B cell (primary cell): Measurements from ENCODE around the gene MDK. TPM values are rescaled to one million over a fixed set of nuclear protein-coding genes. Genes with fewer than 3 reads are reported as not detected.

ENCODE experiments used
- ATAC-seq: fragments of 200-7000 bp; cut with Tn5 transposase; one replicate; pipeline ENCODE4 v1.10.0; 2021; ENCODE audit warnings: low read depth, mild to moderate bottlenecking, moderate number of reproducible peaks, moderate library complexity
- CTCF ChIA-PET: fragments of 350-600 bp; sonication (Branson Sonifier 250); formaldehyde crosslinking; loops from one replicate; lab custom pipeline; 2021; ENCODE audit warnings: antibody characterized with exemption, inconsistent platforms; lab: Charles Lee
- POLR2A ChIA-PET: fragments of 350-600 bp; sonication (Branson Sonifier 250); formaldehyde crosslinking; loops from one replicate; lab custom pipeline; 2021; ENCODE audit warnings: antibody characterized with exemption; lab: Charles Lee
- DNase-seq: peaks from one replicate; pipeline ENCODE4 v3.0.0; 2013
- H2AFZ ChIP-seq: 2 replicates; pipeline ENCODE4 v1.6.1; 2012; ENCODE audit warnings: mild to moderate bottlenecking, low read depth, low read length; ENCODE audit not compliant: insufficient read depth, poor library complexity, severe bottlenecking
- H3K27ac ChIP-seq, 2 donors: 1 replicate in 1 of 2; 2 replicates in 1 of 2; pipeline ENCODE4 v1.5.1; 2012 to 2013; ENCODE audit warnings: low read length in 2 of 2, mild to moderate bottlenecking in 2 of 2, moderate library complexity in 1 of 2
- H3K27me3 ChIP-seq, 4 experiments: fragments of 200-600 bp in 1 of 4; sonication (generic) in 1 of 4; replicated peaks in 1 of 4; 1 replicate in 2 of 4; 2 replicates in 2 of 4; pipeline versions ENCODE4 v1.6.1 to v1.7.0; 2013 to 2016; ENCODE audit warnings: low read length in 3 of 4, mild to moderate bottlenecking in 2 of 4, mixed read lengths in 1 of 4, moderate library complexity in 1 of 4; ENCODE audit not compliant: insufficient read depth in 4 of 4, control insufficient read depth in 3 of 4; ENCODE audit errors: control extremely low read depth in 1 of 4
- H3K36me3 ChIP-seq, 2 experiments: replicated peaks in 1 of 2; 1 replicate in 1 of 2; 2 replicates in 1 of 2; pipeline versions ENCODE4 v1.6.1 to v1.7.1; 2013; ENCODE audit warnings: low read length in 1 of 2; ENCODE audit not compliant: insufficient read depth in 2 of 2, control insufficient read depth in 1 of 2; ENCODE audit errors: control extremely low read depth in 1 of 2, extremely low read depth in 1 of 2
- H3K4me1 ChIP-seq, 2 donors: fragments of 200-600 bp in 1 of 2; sonication (generic) in 1 of 2; 1 replicate in 1 of 2; 2 replicates in 1 of 2; pipeline versions ENCODE4 v1.5.1 to v1.6.1; 2013 to 2017; ENCODE audit warnings: low read length in 2 of 2; ENCODE audit not compliant: control insufficient read depth in 2 of 2, insufficient read depth in 2 of 2
- H3K4me2 ChIP-seq: replicated peaks from 2 replicates; pipeline ENCODE3; 2012; ENCODE audit warnings: mild to moderate bottlenecking, low read depth, low read length; ENCODE audit not compliant: poor library complexity, severe bottlenecking
- H3K4me3 ChIP-seq, 5 experiments: fragments of 200-600 bp in 1 of 5; sonication (generic) in 1 of 5; 1 replicate in 3 of 5; 2 replicates in 2 of 5; pipeline versions ENCODE4 v1.5.1 to v1.7.0; 2011 to 2016; ENCODE audit warnings: low read length in 4 of 5, mild to moderate bottlenecking in 4 of 5, low read depth in 2 of 5, control low read depth in 1 of 5, moderate library complexity in 1 of 5; ENCODE audit not compliant: insufficient read depth in 1 of 5; ENCODE audit errors: control extremely low read depth in 1 of 5, extremely low read depth in 1 of 5
- H3K79me2 ChIP-seq: fragments of 200-600 bp; sonication (generic); one replicate; pipeline ENCODE4 v1.6.0; 2016; ENCODE audit warnings: low read length; ENCODE audit not compliant: control insufficient read depth, insufficient read depth
- H3K9ac ChIP-seq: fragments of 200-600 bp; sonication (generic); 2 replicates; pipeline ENCODE4 v1.6.1; 2017; ENCODE audit warnings: mild to moderate bottlenecking, low read length, moderate library complexity
- H3K9me3 ChIP-seq, 3 donors: one replicate each; pipeline versions ENCODE4 v1.6.1 to v1.7.1; 2013; ENCODE audit warnings: low read length in 2 of 3; ENCODE audit not compliant: control insufficient read depth in 2 of 3, insufficient read depth in 1 of 3; ENCODE audit errors: control extremely low read depth in 1 of 3
- H4K20me1 ChIP-seq: 2 replicates; pipeline ENCODE4 v1.6.0; 2012; ENCODE audit warnings: mild to moderate bottlenecking, low read length; ENCODE audit not compliant: insufficient read depth, control insufficient read depth, poor library complexity, severe bottlenecking
- H3K27ac Mint-ChIP-seq: one replicate; pipeline ENCODE4 v1.8.0; 2021; ENCODE audit warnings: mixed read lengths
- H3K27me3 Mint-ChIP-seq: one replicate; pipeline ENCODE4 v1.8.0; 2021; ENCODE audit warnings: mixed read lengths
- H3K4me1 Mint-ChIP-seq: one replicate; pipeline ENCODE4 v1.8.0; 2021; ENCODE audit warnings: mixed read lengths
- H3K4me3 Mint-ChIP-seq: one replicate; pipeline ENCODE4 v1.8.0; 2021; ENCODE audit warnings: mixed read lengths
- H3K9me3 Mint-ChIP-seq: one replicate; pipeline ENCODE4 v1.8.0; 2022; ENCODE audit warnings: mixed read lengths; ENCODE audit not compliant: insufficient read depth
- EZH2 ChIP-seq: IDR thresholded peaks from 2 replicates; pipeline ENCODE4 v1.6.1; 2012; ENCODE audit warnings: borderline replicate concordance, low read depth, mild to moderate bottlenecking, moderate library complexity, low read length; ENCODE audit not compliant: insufficient read depth, poor library complexity, severe bottlenecking
- WGBS: methylation state at CpG from one replicate; pipeline ENCODE4 v1.1.5; 2013; ENCODE audit warnings: missing lambda C conversion rate; ENCODE audit not compliant: insufficient coverage; 5-methylcytosine and 5-hydroxymethylcytosine counted together
- intact Hi-C: fragments of 100-400 bp; cut with micrococcal nuclease; formaldehyde crosslinking; loops from one replicate; pipeline ENCODE4 v1.10.0; 2022
- polyA plus RNA-seq: library from polyadenylated mRNA; depleted of rRNA; stranded (reverse); fragments of >200 nt; gene quantifications from 2 replicates; pipeline ENCODE4 v1.2.3, GENCODE V29; 2012
- total RNA-seq, 2 donors: library from RNA; stranded (reverse); fragments of 120-200 nt in 1 of 2; gene quantifications; 1 replicate in 1 of 2; 2 replicates in 1 of 2; pipeline versions ENCODE4 v1.2.3 to v1.2.4, GENCODE V29; 2013 to 2022
- TF ChIP-seq, protein P1 (sequence below): fragments of 200-600 bp; IDR thresholded peaks from one replicate; pipeline ENCODE4 v1.8.0; 2022; ENCODE audit warnings: antibody characterized with exemption, mild to moderate bottlenecking

MDK gene
- total and polyA plus RNA-seq, 2 donors (not counting 1 experiment from before 2014, with no cell fraction given): 1.5 to 2.6 TPM

DNA sequence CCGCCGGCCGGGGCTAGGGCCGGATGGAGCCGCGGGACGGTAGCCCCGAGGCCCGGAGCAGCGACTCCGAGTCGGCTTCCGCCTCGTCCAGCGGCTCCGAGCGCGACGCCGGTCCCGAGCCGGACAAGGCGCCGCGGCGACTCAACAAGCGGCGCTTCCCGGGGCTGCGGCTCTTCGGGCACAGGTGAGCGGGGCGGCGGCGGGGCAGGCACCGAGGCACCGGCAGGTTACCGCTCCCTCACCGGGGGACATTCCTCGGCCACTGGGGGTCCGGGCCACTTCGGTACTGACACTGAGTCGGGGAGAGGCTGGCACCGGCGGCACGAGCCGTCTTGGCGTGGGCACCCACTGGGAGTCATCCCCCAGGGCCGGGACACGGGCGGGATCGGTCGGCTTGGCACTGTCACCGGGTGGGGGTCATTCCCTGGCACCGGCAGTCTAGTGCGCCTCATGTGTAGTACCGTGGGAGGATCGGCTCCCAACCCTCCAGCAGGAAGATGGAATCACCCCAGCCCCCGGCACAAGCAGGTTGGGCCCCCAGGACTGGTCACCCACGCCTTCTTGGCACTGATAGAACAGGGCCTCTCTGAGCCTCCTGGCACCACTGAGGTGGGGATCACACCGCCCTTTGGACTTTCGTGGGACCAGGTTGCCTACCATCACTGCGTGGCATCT is 33.7 kb upstream of the MDK start:
- H2AFZ ChIP-seq: peak overlapping the region; percentile 72
- no peaks in the 10 kb centered on the region for H3K27me3 Mint-ChIP-seq
- POLR2A ChIA-PET: interaction anchor here (0.5 kb wide), 1 partner anchor 227 kb away, joined by 4 read pairs; no protein-coding TSS in a partner anchor

More for the DNA sequence above, 33.7 kb upstream of the MDK start:
- H3K9me3 ChIP-seq: no peaks in the 10 kb centered on the region
- intact Hi-C loops: loop anchor here (1.0 to 5.0 kb wide), 6 partner anchors 20 to 543 kb away; partner anchors contain the start of genes ATG13, HARBI1, MDK and PEX16
- peaks cover 55% of the 10 kb centered on the region for H3K4me1 Mint-ChIP-seq
- peaks cover 0 to under 1% of the 10 kb centered on the region in 2 experiments for H3K36me3 ChIP-seq
- no peaks in the 10 kb centered on the region for H3K9me3 Mint-ChIP-seq
- WGBS: 4% methylated on average over 61 of the region's 63 CpGs
- H3K27ac ChIP-seq: peak overlapping the region in 1 of 2 donors; percentile 64
- H3K4me2 ChIP-seq: peak overlapping the region; percentile 97
- H3K4me3 Mint-ChIP-seq: peak overlapping the region; percentile 85
- ATAC-seq: no peak
- peaks cover 0 to 5% (median 0%) of the 10 kb centered on the region in 4 experiments for H3K27me3 ChIP-seq
- peaks cover 43% of the 10 kb centered on the region for H4K20me1 ChIP-seq
- peaks cover 38 to 51% of the 10 kb centered on the region in 2 donors for H3K4me1 ChIP-seq
- TF ChIP-seq EZH2: no peak
- TF ChIP-seq, protein P1, sequence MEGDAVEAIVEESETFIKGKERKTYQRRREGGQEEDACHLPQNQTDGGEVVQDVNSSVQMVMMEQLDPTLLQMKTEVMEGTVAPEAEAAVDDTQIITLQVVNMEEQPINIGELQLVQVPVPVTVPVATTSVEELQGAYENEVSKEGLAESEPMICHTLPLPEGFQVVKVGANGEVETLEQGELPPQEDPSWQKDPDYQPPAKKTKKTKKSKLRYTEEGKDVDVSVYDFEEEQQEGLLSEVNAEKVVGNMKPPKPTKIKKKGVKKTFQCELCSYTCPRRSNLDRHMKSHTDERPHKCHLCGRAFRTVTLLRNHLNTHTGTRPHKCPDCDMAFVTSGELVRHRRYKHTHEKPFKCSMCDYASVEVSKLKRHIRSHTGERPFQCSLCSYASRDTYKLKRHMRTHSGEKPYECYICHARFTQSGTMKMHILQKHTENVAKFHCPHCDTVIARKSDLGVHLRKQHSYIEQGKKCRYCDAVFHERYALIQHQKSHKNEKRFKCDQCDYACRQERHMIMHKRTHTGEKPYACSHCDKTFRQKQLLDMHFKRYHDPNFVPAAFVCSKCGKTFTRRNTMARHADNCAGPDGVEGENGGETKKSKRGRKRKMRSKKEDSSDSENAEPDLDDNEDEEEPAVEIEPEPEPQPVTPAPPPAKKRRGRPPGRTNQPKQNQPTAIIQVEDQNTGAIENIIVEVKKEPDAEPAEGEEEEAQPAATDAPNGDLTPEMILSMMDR: no peak
- peak overlapping the region; percentile 75 for H3K27ac Mint-ChIP-seq
- CTCF ChIA-PET: interaction anchor here (0.6 to 2.4 kb wide), 7 partner anchors 12 to 680 kb away, joined by 3 to 10 read pairs (median 4); no protein-coding TSS in a partner anchor
- peaks cover 62% of the 10 kb centered on the region for H3K79me2 ChIP-seq
- peak overlapping the region; percentile 58 to 88 (median 78) for H3K4me3 ChIP-seq
- peak; percentile 53 for DNase-seq
- peak overlapping the region; percentile 82 for H3K9ac ChIP-seq
